HCT116 (cell line): Measurements from ENCODE around the gene GSTM5. TPM values are rescaled to one million over a fixed set of nuclear protein-coding genes. Genes with fewer than 3 reads are reported as not detected.

Source experiments
- ATAC-seq: fragments of 200-7000 bp; cut with Tn5 transposase; 2 replicates; pipeline ENCODE4 v1.9.1; 2020; ENCODE audit warnings: mild to moderate bottlenecking, moderate library complexity
- BruUV-seq: library from RNA; stranded (reverse); fragments of 400-500 nt; replicated peaks from 2 replicates; lab custom pipeline; 2021; lab: Mats Ljungman, UMichigan
- CTCF ChIA-PET: fragments of 300-600 bp; sonication (Branson Sonifier 250); formaldehyde crosslinking; loops from one replicate; lab custom pipeline; 2021; ENCODE audit warnings: antibody characterized with exemption; lab: Charles Lee
- POLR2A ChIA-PET: fragments of 300-600, 350-600 bp; sonication (Branson Sonifier 250); formaldehyde crosslinking; loops from one replicate; lab custom pipeline; 2021; ENCODE audit warnings: antibody characterized with exemption; lab: Charles Lee
- RAD21 ChIA-PET, 2 experiments: fragments of 300-600 bp; sonication (Branson Sonifier 250); formaldehyde crosslinking; loops; one replicate each; lab custom pipeline; 2023; ENCODE audit warnings: low total read pairs in 2 of 2; ENCODE audit not compliant: uncharacterized antibody in 2 of 2, unreplicated experiment in 2 of 2, low non-redundant PET in 1 of 2; lab: Charles Lee
- DNase-seq: peaks from one replicate; pipeline ENCODE4 v3.0.0-alpha.2; 2010; ENCODE audit warnings: low read depth, low spot score
- H2AFZ ChIP-seq: fragments of 200-600 bp; shearing (Covaris generic), sonication (generic); 2 replicates; pipeline ENCODE4 v1.6.1; 2017; ENCODE audit warnings: low read depth, mixed run types, mixed read lengths, antibody characterized with exemption, low read length; ENCODE audit not compliant: poor library complexity, severe bottlenecking
- H3K27ac ChIP-seq: 2 replicates; pipeline ENCODE4 v1.5.1; 2012; ENCODE audit warnings: low read depth, low read length
- H3K27me3 ChIP-seq: fragments of 200-600 bp; sonication (generic); 2 replicates; pipeline ENCODE4 v1.6.1; 2016; ENCODE audit warnings: mixed run types, low read length, mixed read lengths; ENCODE audit not compliant: insufficient read depth
- H3K36me3 ChIP-seq, 2 experiments: fragments of 200-500 bp in 1 of 2; fragments of 200-600 bp in 1 of 2; sonication (Bioruptor generic) in 1 of 2; sonication (generic) in 1 of 2; 2 replicates each; pipeline versions ENCODE4 v1.5.1 to v1.6.1; 2014 to 2016; ENCODE audit warnings: low read length in 2 of 2, inconsistent platforms in 1 of 2, mixed read lengths in 1 of 2, mixed run types in 1 of 2; ENCODE audit not compliant: insufficient read depth in 2 of 2, control insufficient read depth in 1 of 2
- H3K4me1 ChIP-seq, 2 experiments: fragments of 200-600 bp in 1 of 2; sonication (generic) in 1 of 2; 2 replicates each; pipeline versions ENCODE4 v1.5.1 to v1.6.1; 2012 to 2017; ENCODE audit warnings: low read length in 2 of 2, inconsistent platforms in 1 of 2, mild to moderate bottlenecking in 1 of 2, mixed read lengths in 1 of 2, mixed run types in 1 of 2, moderate library complexity in 1 of 2; ENCODE audit not compliant: insufficient read depth in 2 of 2, control insufficient read depth in 1 of 2
- H3K4me2 ChIP-seq: fragments of 200-600 bp; sonication (generic); 2 replicates; pipeline ENCODE4 v1.6.1; 2017; ENCODE audit warnings: mixed run types, low read length, mixed read lengths
- H3K4me3 ChIP-seq, 2 experiments: fragments of 200-600 bp in 1 of 2; sonication (generic) in 1 of 2; replicated peaks in 1 of 2; 2 replicates each; pipeline ENCODE4 v1.5.1; 2011 to 2016; ENCODE audit warnings: low read length in 2 of 2, control low read depth in 1 of 2, low read depth in 1 of 2, mild to moderate bottlenecking in 1 of 2, mixed read lengths in 1 of 2, mixed run types in 1 of 2
- H3K79me2 ChIP-seq: fragments of 200-600 bp; sonication (generic); 2 replicates; pipeline ENCODE4 v1.6.1; 2017; ENCODE audit warnings: mild to moderate bottlenecking, mixed run types, low read length, moderate library complexity, mixed read lengths; ENCODE audit not compliant: insufficient read depth
- H3K9ac ChIP-seq: fragments of 200-600 bp; sonication (generic); 2 replicates; pipeline ENCODE4 v1.6.1; 2016; ENCODE audit warnings: low read length, mixed read lengths
- H3K9me2 ChIP-seq: fragments of 200-600 bp; sonication (generic), shearing (Covaris generic); 2 replicates; pipeline ENCODE4 v1.6.1; 2017; ENCODE audit warnings: mixed run types, mild to moderate bottlenecking, moderate library complexity; ENCODE audit not compliant: insufficient read depth
- H3K9me3 ChIP-seq, 2 experiments: fragments of 200-500 bp in 1 of 2; fragments of 200-600 bp in 1 of 2; sonication (Bioruptor generic) in 1 of 2; sonication (generic) in 1 of 2; 2 replicates each; pipeline ENCODE4 v1.6.1; 2014 to 2017; ENCODE audit warnings: low read length in 2 of 2, mixed read lengths in 2 of 2, inconsistent platforms in 1 of 2, low read depth in 1 of 2, mild to moderate bottlenecking in 1 of 2, mixed run types in 1 of 2, moderate library complexity in 1 of 2; ENCODE audit not compliant: control insufficient read depth in 1 of 2, insufficient read depth in 1 of 2
- H4K20me1 ChIP-seq: fragments of 200-600 bp; sonication (generic), shearing (Covaris generic); 2 replicates; pipeline ENCODE4 v1.6.1; 2017; ENCODE audit warnings: mixed run types, mild to moderate bottlenecking, moderate library complexity; ENCODE audit not compliant: insufficient read depth
- ATF3 ChIP-seq: IDR thresholded peaks from 2 replicates; pipeline ENCODE4 v1.6.1; 2012
- CBX3 ChIP-seq: IDR thresholded peaks from 2 replicates; pipeline ENCODE4 v1.6.1; 2012; ENCODE audit warnings: low read depth
- CTCF ChIP-seq, 3 experiments: fragments of 200-600 bp in 1 of 3; sonication (generic) in 1 of 3; IDR thresholded peaks in 2 of 3; conservative IDR thresholded peaks in 1 of 3; 2 replicates each; pipeline ENCODE4 v1.5.1; 2012 to 2017; ENCODE audit warnings: low read depth in 2 of 3, low read length in 2 of 3, antibody characterized with exemption in 1 of 3, borderline replicate concordance in 1 of 3, control low read depth in 1 of 3, mild to moderate bottlenecking in 1 of 3, mixed read lengths in 1 of 3, mixed run types in 1 of 3, moderate library complexity in 1 of 3; ENCODE audit not compliant: insufficient read depth in 1 of 3
- ELF1 ChIP-seq: IDR thresholded peaks from 2 replicates; pipeline ENCODE4 v1.6.1; 2012; ENCODE audit warnings: low read depth, borderline replicate concordance
- EZH2 ChIP-seq: fragments of 200-600 bp; sonication (generic); IDR thresholded peaks from 2 replicates; pipeline ENCODE4 v1.6.1; 2017; ENCODE audit warnings: antibody characterized with exemption, mixed run types
- EZH2phosphoT487 ChIP-seq: fragments of 200-600 bp; IDR thresholded peaks from 2 replicates; pipeline ENCODE4 v1.6.1; 2018; ENCODE audit warnings: antibody characterized with exemption, borderline replicate concordance
- MAX ChIP-seq: IDR thresholded peaks from 2 replicates; pipeline ENCODE4 v1.6.1; 2012
- RAD21 ChIP-seq: IDR thresholded peaks from 2 replicates; pipeline ENCODE4 v1.6.1; 2012; ENCODE audit warnings: low read depth, mild to moderate bottlenecking
- SP1 ChIP-seq: IDR thresholded peaks from 2 replicates; pipeline ENCODE4 v1.6.1; 2012; ENCODE audit warnings: low read depth
- YY1 ChIP-seq: IDR thresholded peaks from 2 replicates; pipeline ENCODE4 v1.6.1; 2011; ENCODE audit warnings: low read length, low read depth, moderate library complexity, mild to moderate bottlenecking; ENCODE audit not compliant: insufficient replicate concordance; ENCODE audit errors: extremely low read depth
- ZBTB33 ChIP-seq: IDR thresholded peaks from 2 replicates; pipeline ENCODE4 v1.6.1; 2011; ENCODE audit warnings: mild to moderate bottlenecking, low read length, moderate library complexity; ENCODE audit not compliant: insufficient replicate concordance; ENCODE audit errors: extremely low read depth
- ZNF274 ChIP-seq: fragments of 200-500 bp; sonication (Bioruptor generic); IDR thresholded peaks from 2 replicates; pipeline ENCODE4 v1.6.1; 2014; ENCODE audit warnings: mild to moderate bottlenecking, low read depth, low read length, inconsistent platforms
- intact Hi-C: fragments of 100-400 bp; cut with micrococcal nuclease; formaldehyde crosslinking; loops from 2 replicates; pipeline ENCODE4 v1.10.0; 2022
- total RNA-seq: library from RNA; stranded (reverse); gene quantifications from one replicate; pipeline ENCODE4 v1.2.1, GENCODE V29; 2021; ENCODE audit not compliant: unreplicated experiment

GSTM5 gene
- total RNA-seq, 1 experiment from 2014 or later = not detected

- H2AFZ ChIP-seq = no peak within 1 kb of the TSS
- CTCF ChIA-PET = no interaction called here
- no peak within 1 kb of the TSS for H3K4me2 ChIP-seq
- DNase-seq = no peak
- H3K79me2 ChIP-seq = no peaks in the 10 kb centered on the region
- no peak within 1 kb of the TSS for H3K4me3 ChIP-seq
- H3K27me3 ChIP-seq = no peaks in the 10 kb centered on the region
- H3K4me1 ChIP-seq = no peaks in the 10 kb centered on the region
- TF ChIP-seq ATF3 (no peak), EZH2 (no peak), EZH2phosphoT487 (no peak), SP1 (no peak), CBX3 (no peak), RAD21 (no peak), ELF1 (no peak), CTCF (IDR thresholded peaks at IDR 0.05 in 2 of 3, conservative IDR thresholded peaks at IDR 0.05 in 1 of 3; ENCODE audit: borderline replicate concordance in 1 of 3, insufficient read depth in 1 of 3, low read depth in 2 of 3, low read length in 2 of 3) (no peak), ZBTB33 (no peak), MAX (no peak), ZNF274 (no peak), YY1 (no peak)
- RAD21 ChIA-PET = no interaction called here
- H3K9me3 ChIP-seq = no peaks in the 10 kb centered on the region
- POLR2A ChIA-PET = no interaction called here
- intact Hi-C loops = no loop called here
- ATAC-seq = no peak
- no peaks in the 10 kb centered on the region for H3K9me2 ChIP-seq
- H3K36me3 ChIP-seq = no peaks in the 10 kb centered on the region
- H3K9ac ChIP-seq = no peak within 1 kb of the TSS
- H4K20me1 ChIP-seq = no peaks in the 10 kb centered on the region
- no peak within 1 kb of the TSS for H3K27ac ChIP-seq
- BruUV-seq = no TSS peak
Observed at GRCh38 chr1:109687641-109688499, 24.2 kb upstream of the GSTM5 start, which contains the start of gene GSTM1. TSS of gene GSTM1 (plus strand) at chr1:109687817. CDS start at chr1:109687874, 57 bp downstream.
